PC-3 (cell line): Measurements from ENCODE around the gene TCEA2. TPM values are rescaled to one million over a fixed set of nuclear protein-coding genes. Genes with fewer than 3 reads are reported as not detected.

Experiments
- ATAC-seq: fragments of 200-7000 bp; cut with Tn5 transposase; 2 replicates; pipeline ENCODE4 v1.9.1; 2020; ENCODE audit warnings: mild to moderate bottlenecking, moderate library complexity
- BruUV-seq: library from RNA; stranded (reverse); fragments of 400-500 nt; replicated peaks from 2 replicates; lab custom pipeline; 2021; lab: Mats Ljungman, UMichigan
- CTCF ChIA-PET: fragments of 300-600 bp; sonication (Branson Sonifier 250); formaldehyde crosslinking; loops from one replicate; lab custom pipeline; 2022; ENCODE audit warnings: antibody characterized with exemption; lab: Charles Lee
- POLR2A ChIA-PET: fragments of 300-600 bp; sonication (Branson Sonifier 250); formaldehyde crosslinking; loops from one replicate; lab custom pipeline; 2022; ENCODE audit warnings: antibody characterized with exemption; ENCODE audit not compliant: unreplicated experiment; lab: Charles Lee
- DNase-seq: peaks from one replicate; pipeline ENCODE4 v3.0.0-alpha.2; 2015
- H2AFZ ChIP-seq: fragments of 300-600 bp; sonication (generic); 2 replicates; pipeline ENCODE4 v1.6.0; 2016; ENCODE audit warnings: antibody characterized with exemption, low read length
- H3F3A ChIP-seq: fragments of 300-600 bp; sonication (generic); one replicate; pipeline ENCODE4 v1.6.0; 2017; ENCODE audit warnings: antibody characterized with exemption, low read length, control low read depth, mild to moderate bottlenecking; ENCODE audit not compliant: unreplicated experiment
- H3K27ac ChIP-seq: fragments of 300-600 bp; sonication (generic); 2 replicates; pipeline ENCODE4 v1.5.1; 2016; ENCODE audit warnings: mild to moderate bottlenecking, low read length
- H3K27me3 ChIP-seq: fragments of 300-600 bp; sonication (generic); 2 replicates; pipeline ENCODE4 v1.6.1; 2016; ENCODE audit warnings: low read length, mixed read lengths
- H3K36me3 ChIP-seq: fragments of 300-600 bp; sonication (generic); 2 replicates; pipeline ENCODE4 v1.6.1; 2016; ENCODE audit warnings: low read depth, mixed run types, low read length, mixed read lengths
- H3K4me1 ChIP-seq: fragments of 300-600 bp; sonication (generic); 2 replicates; pipeline ENCODE4 v1.5.1; 2016; ENCODE audit warnings: low read length; ENCODE audit not compliant: insufficient read depth
- H3K4me2 ChIP-seq: fragments of 300-600 bp; sonication (generic); 2 replicates; pipeline ENCODE4 v1.6.0; 2016; ENCODE audit warnings: low read length
- H3K4me3 ChIP-seq: fragments of 300-600 bp; sonication (generic); 2 replicates; pipeline ENCODE4 v1.5.1; 2016; ENCODE audit warnings: mild to moderate bottlenecking, low read length, mixed read lengths
- H3K79me2 ChIP-seq: fragments of 300-600 bp; sonication (generic); 2 replicates; pipeline ENCODE4 v1.6.1; 2017; ENCODE audit warnings: low read length, mixed read lengths
- H3K9ac ChIP-seq: fragments of 300-600 bp; sonication (generic); 2 replicates; pipeline ENCODE4 v1.6.0; 2016; ENCODE audit warnings: mild to moderate bottlenecking, low read length
- H3K9me2 ChIP-seq: fragments of 300-600 bp; sonication (generic); replicated peaks from 2 replicates; pipeline ENCODE4 v1.6.1; 2016; ENCODE audit warnings: mixed run types, low read length, mixed read lengths
- H3K9me3 ChIP-seq: fragments of 300-600 bp; sonication (generic); 2 replicates; pipeline ENCODE4 v1.6.1; 2016; ENCODE audit warnings: low read length, mixed read lengths
- H4K20me1 ChIP-seq: fragments of 300-600 bp; sonication (generic); 2 replicates; pipeline ENCODE4 v1.6.1; 2016; ENCODE audit warnings: low read length, mixed read lengths
- CTCF ChIP-seq: fragments of 300-600 bp; sonication (generic); conservative IDR thresholded peaks from 2 replicates; pipeline ENCODE4 v1.5.1; 2017; ENCODE audit warnings: antibody characterized with exemption, low read depth, mild to moderate bottlenecking, low read length
- EZH2 ChIP-seq: fragments of 300-600 bp; sonication (generic); IDR thresholded peaks from one replicate; pipeline ENCODE4 v1.6.1; 2017; ENCODE audit warnings: antibody characterized with exemption, mild to moderate bottlenecking, low read length; ENCODE audit not compliant: unreplicated experiment
- EZH2phosphoT487 ChIP-seq: fragments of 300-600 bp; sonication (generic); IDR thresholded peaks from 2 replicates; pipeline ENCODE4 v1.6.1; 2018; ENCODE audit warnings: mild to moderate bottlenecking, antibody characterized with exemption, low read length, borderline replicate concordance
- intact Hi-C: fragments of 100-400 bp; cut with micrococcal nuclease; formaldehyde crosslinking; loops from 2 replicates; pipeline ENCODE4 v1.9.0; 2023
- total RNA-seq: library from RNA; depleted of rRNA; stranded (reverse); fragments of >200 nt; gene quantifications from 2 replicates; pipeline ENCODE4 v1.2.3, GENCODE V29; 2014

Gene TCEA2
- total RNA-seq, 1 experiment from 2014 or later: 19.1 TPM

- H2AFZ ChIP-seq: no peak overlapping the region
- H3K9me3 ChIP-seq: no peaks in the 10 kb centered on the region
- ATAC-seq (no peak), DNase-seq (no peak)
- H3K27ac ChIP-seq: no peak overlapping the region
- H3K36me3 ChIP-seq: no peaks in the 10 kb centered on the region
- no peak overlapping the region for H3K4me2 ChIP-seq
- BruUV-seq: no TSS peak
- H3K9ac ChIP-seq: no peak overlapping the region
- no peaks in the 10 kb centered on the region for H4K20me1 ChIP-seq
- H3K27me3 ChIP-seq: no peaks in the 10 kb centered on the region
- POLR2A ChIA-PET: no interaction called here
- no peaks in the 10 kb centered on the region for H3F3A ChIP-seq
- CTCF ChIA-PET: no interaction called here
- H3K9me2 ChIP-seq: no peaks in the 10 kb centered on the region
- intact Hi-C loops: no loop called here
- H3K4me3 ChIP-seq: no peak overlapping the region
- TF ChIP-seq EZH2 (no peak), EZH2phosphoT487 (no peak), CTCF (no peak)
- no peaks in the 10 kb centered on the region for H3K79me2 ChIP-seq
- H3K4me1 ChIP-seq: no peaks in the 10 kb centered on the region
Observed at GRCh38 chr20:64113796-64114355, 50.9 kb downstream of the TCEA2 start.

- intact Hi-C loops: no loop called here
- Histone ChIP-seq H3K9me2 (no peaks in the 10 kb centered on the region), H3K9me3 (no peaks in the 10 kb centered on the region), H3K4me1 (no peaks in the 10 kb centered on the region), H3K4me2 (no peak overlapping the region), H4K20me1 (no peaks in the 10 kb centered on the region), H3K27me3 (no peaks in the 10 kb centered on the region), H2AFZ (no peak overlapping the region), H3K79me2 (no peaks in the 10 kb centered on the region), H3K9ac (no peak overlapping the region), H3K27ac (no peak overlapping the region), H3K4me3 (no peak overlapping the region), H3F3A (no peaks in the 10 kb centered on the region), H3K36me3 (no peaks in the 10 kb centered on the region)
- ATAC-seq (no peak), DNase-seq (no peak)
- BruUV-seq: no TSS peak
- ChIA-PET CTCF (interaction anchor here (0.5 kb wide), 1 partner anchor 330 kb away, joined by 4 read pairs; no protein-coding TSS in a partner anchor), POLR2A (no interaction called here)
- TF ChIP-seq EZH2phosphoT487 (no peak), EZH2 (no peak), CTCF (no peak)
Observed at GRCh38 chr20:64114356-64114971, 51.5 kb downstream of the TCEA2 start.

DNA sequence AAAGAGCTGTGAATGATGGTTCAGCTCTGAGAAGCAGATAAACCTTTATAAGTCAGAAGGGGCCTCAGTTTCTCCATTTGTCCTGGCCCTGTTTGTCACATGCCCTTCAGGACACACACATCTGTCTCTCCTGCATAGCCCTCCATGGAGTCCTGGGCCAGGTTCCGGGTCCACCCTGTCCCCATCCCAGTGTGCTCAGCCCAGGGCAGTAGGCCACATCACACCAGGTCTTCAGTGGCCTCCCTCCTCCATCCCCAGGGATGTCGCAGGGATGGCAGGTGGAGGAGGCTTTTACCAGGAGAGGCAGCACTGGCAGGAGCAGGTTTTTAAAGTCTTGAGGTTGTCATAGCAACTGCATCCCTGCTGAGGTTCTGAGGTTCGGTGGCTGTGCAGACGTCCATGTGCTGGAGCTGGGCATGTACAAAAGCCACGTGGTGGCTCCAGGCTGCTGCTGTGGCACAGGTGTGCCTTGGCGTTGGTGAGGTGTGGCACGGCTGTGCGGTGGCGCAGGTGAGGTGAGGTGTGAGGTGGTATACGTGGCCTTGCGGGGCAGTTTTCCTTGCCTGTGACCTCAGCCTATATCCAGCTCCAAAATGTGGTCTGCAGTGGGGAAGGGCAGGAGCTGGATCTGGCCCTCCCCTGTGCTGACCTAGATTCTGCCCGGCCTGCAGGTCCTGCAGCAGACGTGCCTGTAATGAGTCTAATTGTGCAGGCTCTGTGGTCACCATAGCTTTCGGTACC lies 52.3 kb downstream of the TCEA2 start:
- no TSS peak for BruUV-seq
- no peak overlapping the region for H3K4me3 ChIP-seq
- no peaks in the 10 kb centered on the region for H4K20me1 ChIP-seq
- no peak overlapping the region for H3K27ac ChIP-seq
- no peaks in the 10 kb centered on the region for H3K9me3 ChIP-seq
- no peaks in the 10 kb centered on the region for H3K79me2 ChIP-seq
- CTCF ChIA-PET: interaction anchor here (0.5 kb wide), 1 partner anchor 331 kb away, joined by 4 read pairs; no protein-coding TSS in a partner anchor
- DNase-seq: no peak
- no peaks in the 10 kb centered on the region; the same call in 1 of the 2 replicates for H3K4me1 ChIP-seq
- no peaks in the 10 kb centered on the region for H3K27me3 ChIP-seq
- POLR2A ChIA-PET: no interaction called here
- no peaks in the 10 kb centered on the region for H3F3A ChIP-seq
- H3K36me3 ChIP-seq: no peaks in the 10 kb centered on the region
- ATAC-seq: no peak
- TF ChIP-seq EZH2phosphoT487: no peak
- TF ChIP-seq EZH2: no peak
- no peak overlapping the region for H3K4me2 ChIP-seq
- no peaks in the 10 kb centered on the region for H3K9me2 ChIP-seq
- H3K9ac ChIP-seq: no peak overlapping the region
- H2AFZ ChIP-seq: no peak overlapping the region
- intact Hi-C loops: no loop called here
